ENCODE data around the gene SEMA4A. TPM values are rescaled to one million over a fixed set of nuclear protein-coding genes. Genes with fewer than 3 reads are reported as not detected.
"Not testable (repeated sequence)": the region's sequence is repeated elsewhere in the genome, so short reads cannot be mapped to it uniquely, and the experiment has no call there.

The SEMA4A gene
- total RNA-seq, 2 donors from 2014 or later: 21.7 to 58.1 TPM

DNA sequence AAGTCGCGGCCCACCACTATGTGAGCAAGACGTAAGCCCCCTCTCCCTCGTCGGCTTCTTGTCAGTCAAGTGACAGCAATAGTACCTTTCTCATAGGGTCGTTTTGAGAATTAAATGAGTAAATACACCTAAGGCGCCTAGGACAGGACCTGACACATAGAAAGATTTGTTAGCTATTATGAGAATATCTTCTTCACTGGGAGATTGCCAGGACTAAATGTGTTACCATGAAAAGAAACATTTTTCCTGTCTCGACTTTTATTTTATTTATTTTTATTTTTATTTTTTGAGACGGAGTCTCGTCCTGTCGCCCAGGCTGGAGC lies 60.2 kb downstream of the SEMA4A start:
- Mint-ChIP-seq H3K4me3 (peak overlapping the region; percentile 94), H3K4me1 (peaks cover 30% of the 10 kb centered on the region), H3K36me3 (ENCODE audit: low read depth) (peaks cover 7% of the 10 kb centered on the region), H3K27ac (peak overlapping the region; percentile 97), H3K27me3 (no peaks in the 10 kb centered on the region)
- ATAC-seq (no peak), DNase-seq (no peak)
- no peaks in the 10 kb centered on the region for H3K9me3 ChIP-seq (ENCODE audit: control insufficient read depth, low read length, poor library complexity, severe bottlenecking)

DNA sequence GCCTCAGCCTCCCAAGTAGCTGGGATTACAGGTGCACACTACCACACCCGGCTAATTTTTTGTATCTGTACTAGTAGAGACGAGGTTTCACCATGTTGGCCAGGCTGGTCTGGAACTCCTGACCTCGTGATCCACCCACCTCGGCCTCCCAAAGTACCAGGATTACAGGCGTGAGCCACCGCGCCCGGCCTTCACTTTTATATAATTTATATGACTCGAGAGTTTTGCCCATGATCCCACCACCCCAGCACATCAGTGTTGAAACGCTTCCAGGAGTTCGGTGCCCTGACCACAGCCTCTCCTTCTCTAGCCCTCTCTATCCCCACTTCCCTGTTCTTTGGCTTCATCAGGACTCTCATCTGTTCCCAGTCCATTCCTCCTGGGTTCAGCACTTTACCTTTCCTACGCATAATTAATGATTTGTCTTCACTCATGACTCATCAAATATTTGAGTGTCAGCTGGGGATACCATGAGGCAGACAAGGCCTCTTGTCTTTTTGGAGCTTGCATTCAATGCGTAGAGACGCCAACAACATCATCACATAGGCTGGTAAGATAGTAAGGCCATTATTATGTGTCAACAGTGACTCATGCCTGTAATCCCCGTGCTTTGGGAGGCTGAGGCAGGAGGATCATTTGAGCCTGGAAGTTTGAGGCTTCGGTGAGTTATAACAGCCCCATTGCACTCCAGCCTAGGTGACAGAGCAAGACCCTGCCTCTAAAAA lies 60.8 kb downstream of the SEMA4A start:
- Mint-ChIP-seq H3K4me1 (peaks cover 31% of the 10 kb centered on the region), H3K36me3 (ENCODE audit: low read depth) (peaks cover 3% of the 10 kb centered on the region), H3K4me3 (peak overlapping the region; percentile 94), H3K27me3 (no peaks in the 10 kb centered on the region), H3K27ac (peak overlapping the region; percentile 97)
- no peaks in the 10 kb centered on the region for H3K9me3 ChIP-seq (ENCODE audit: control insufficient read depth, low read length, poor library complexity, severe bottlenecking)
- no peak for ATAC-seq
- DNase-seq: no peak

DNA sequence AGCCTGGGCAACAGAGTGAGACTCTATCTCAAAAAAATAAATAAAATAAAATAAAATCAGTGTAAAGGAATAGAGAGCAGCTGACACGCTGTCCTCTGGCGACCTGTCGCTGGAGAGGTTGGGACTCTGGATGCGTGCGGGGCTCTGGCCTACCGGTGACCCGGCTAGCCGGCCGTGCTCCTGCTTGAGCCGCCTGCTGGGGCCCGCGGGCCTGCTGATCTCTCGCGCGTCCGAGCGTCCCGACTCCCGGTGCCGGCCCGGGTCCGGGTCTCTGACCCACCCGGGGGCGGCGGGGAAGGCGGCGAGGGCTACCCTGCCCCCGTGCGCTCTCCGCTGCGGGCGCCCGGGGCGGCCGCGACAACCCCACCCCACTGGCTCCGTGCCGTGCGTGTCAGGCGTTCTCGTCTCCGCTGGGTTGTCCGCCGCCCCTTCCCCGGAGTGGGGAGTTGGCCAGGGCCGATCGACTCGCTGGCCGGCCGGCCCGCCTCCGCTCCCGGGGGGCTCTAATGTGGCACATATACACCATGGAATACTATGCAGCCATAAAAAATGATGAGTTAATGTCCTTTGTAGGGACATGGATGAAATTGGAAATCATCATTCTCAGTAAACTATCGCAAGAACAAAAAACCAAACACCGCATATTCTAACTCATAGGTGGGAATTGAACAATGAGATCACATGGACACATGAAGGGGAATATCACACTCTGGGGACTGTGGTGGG lies 63.1 kb downstream of the SEMA4A start:
- not testable (repeated sequence) for DNase-seq; H3K36me3 Mint-ChIP-seq (ENCODE audit: low read depth); H3K27ac Mint-ChIP-seq

DNA sequence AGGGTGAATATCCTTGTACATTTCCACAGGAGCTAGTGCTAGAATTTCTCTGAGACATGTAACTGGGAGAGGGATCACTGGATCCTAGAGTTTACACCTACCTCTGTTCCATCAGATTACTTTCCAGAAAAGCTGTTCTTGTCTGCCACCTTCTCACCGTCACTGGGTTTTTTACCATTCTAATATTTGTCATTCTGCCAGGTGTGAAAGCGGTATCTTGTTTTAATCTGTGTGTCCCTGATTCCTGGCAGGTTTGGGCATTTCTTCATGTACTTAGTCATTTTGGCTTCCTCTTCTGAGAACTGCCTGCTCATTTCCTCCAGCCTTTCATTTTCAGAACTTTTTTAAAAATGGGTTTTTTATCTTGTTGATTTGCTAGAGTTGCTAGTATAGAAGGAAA lies 64.5 kb downstream of the SEMA4A start:
- Mint-ChIP-seq H3K4me1 (peaks cover 44% of the 10 kb centered on the region), H3K27ac (peak overlapping the region; percentile 71), H3K27me3 (no peaks in the 10 kb centered on the region), H3K36me3 (ENCODE audit: low read depth) (peaks cover 11% of the 10 kb centered on the region), H3K4me3 (peak overlapping the region; percentile 81)
- ATAC-seq: peak; percentile 17
- DNase-seq: no peak
- H3K9me3 ChIP-seq (ENCODE audit: control insufficient read depth, low read length, poor library complexity, severe bottlenecking): no peaks in the 10 kb centered on the region

More for the DNA sequence above, 63.1 kb downstream of the SEMA4A start:
- not testable (repeated sequence) for ATAC-seq; H3K9me3 ChIP-seq (ENCODE audit: control insufficient read depth, low read length, poor library complexity, severe bottlenecking); H3K4me3 Mint-ChIP-seq; H3K27me3 Mint-ChIP-seq
- H3K4me1 Mint-ChIP-seq: peaks cover 40% of the 10 kb centered on the region

DNA sequence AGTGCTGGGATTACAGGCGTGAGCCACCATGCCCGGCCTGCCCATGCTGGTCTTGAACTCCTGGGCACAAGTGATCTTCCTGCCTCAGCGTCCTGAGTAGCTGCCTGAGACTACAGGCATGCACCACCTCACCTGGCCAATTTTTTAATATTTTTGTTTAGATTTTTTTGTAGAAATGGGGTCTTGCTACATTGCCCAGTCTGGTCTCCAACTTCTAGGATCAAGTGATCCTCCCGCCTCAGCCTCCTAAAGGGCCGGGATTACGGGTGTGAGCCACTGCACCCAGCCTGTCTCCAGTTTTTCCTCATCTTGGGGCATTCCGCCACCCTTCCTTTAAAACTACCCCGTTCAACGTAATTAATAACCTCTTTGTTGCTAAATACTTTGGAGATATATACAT lies 66.8 kb downstream of the SEMA4A start:
- H3K4me1 Mint-ChIP-seq: peaks cover 38% of the 10 kb centered on the region
- DNase-seq: no peak
- no peaks in the 10 kb centered on the region for H3K27me3 Mint-ChIP-seq
- no peak overlapping the region for H3K4me3 Mint-ChIP-seq
- H3K36me3 Mint-ChIP-seq (ENCODE audit: low read depth): peaks cover 17% of the 10 kb centered on the region
- H3K9me3 ChIP-seq (ENCODE audit: control insufficient read depth, low read length, poor library complexity, severe bottlenecking): no peaks in the 10 kb centered on the region
- ATAC-seq: no peak
- peak overlapping the region; percentile 77 for H3K27ac Mint-ChIP-seq

DNA sequence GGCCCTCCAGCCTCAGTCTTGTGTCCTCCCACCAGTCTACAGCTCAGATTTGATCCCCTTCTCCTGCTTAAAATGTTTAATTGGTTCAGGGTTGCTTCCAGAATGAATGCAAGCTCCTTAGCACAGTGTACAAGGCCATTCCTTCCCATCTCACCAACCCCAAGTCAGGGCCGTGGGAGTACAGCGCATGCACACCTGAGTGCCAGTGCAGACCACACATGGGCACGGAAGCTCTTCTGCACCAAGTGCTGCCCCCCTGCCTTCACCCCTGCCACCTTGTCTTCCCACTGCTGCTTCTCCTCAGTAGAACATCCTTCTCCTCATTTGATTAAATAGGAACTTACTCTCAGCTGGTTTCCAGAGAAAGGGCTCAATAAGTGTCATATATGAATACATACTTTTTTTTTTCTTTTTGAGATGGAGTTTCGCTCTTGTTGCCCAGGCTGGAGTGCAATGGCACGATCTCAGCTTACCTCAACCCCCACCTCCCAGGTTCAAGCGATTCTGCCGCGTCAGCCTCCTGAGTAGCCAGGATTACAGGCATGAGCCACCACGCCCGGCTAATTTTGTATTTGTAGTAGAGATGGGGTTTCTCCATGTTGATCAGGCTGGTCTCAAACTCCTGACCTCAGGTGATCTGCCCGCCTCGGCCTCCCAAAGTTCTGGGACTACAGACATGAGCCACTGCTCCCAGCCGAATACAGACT lies 68.8 kb downstream of the SEMA4A start:
- Mint-ChIP-seq H3K4me3 (peak overlapping the region; percentile 5), H3K4me1 (peaks cover 45% of the 10 kb centered on the region), H3K36me3 (ENCODE audit: low read depth) (peaks cover 19% of the 10 kb centered on the region), H3K27me3 (no peaks in the 10 kb centered on the region), H3K27ac (peak overlapping the region; percentile 77)
- ATAC-seq (no peak), DNase-seq (no peak)
- H3K9me3 ChIP-seq (ENCODE audit: control insufficient read depth, low read length, poor library complexity, severe bottlenecking): no peaks in the 10 kb centered on the region

DNA sequence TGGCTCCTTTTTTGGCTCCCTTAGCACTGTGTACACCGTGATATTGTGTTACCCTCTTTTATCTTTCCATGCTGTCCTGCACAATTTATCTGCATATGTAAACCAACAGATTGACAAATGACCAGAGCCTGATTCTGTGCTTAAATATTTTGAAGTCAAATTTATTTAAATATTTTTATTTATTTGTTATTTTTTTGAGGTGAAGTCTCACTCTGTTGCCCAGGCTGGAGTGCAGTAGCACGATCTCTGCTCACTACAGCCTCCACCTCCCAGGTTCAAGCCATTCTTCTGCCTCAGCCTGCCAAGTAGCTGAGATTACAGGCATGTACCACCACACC lies 72.3 kb downstream of the SEMA4A start:
- Mint-ChIP-seq H3K4me1 (peaks cover 36% of the 10 kb centered on the region), H3K4me3 (no peak overlapping the region), H3K36me3 (ENCODE audit: low read depth) (peaks cover 21% of the 10 kb centered on the region)

DNA sequence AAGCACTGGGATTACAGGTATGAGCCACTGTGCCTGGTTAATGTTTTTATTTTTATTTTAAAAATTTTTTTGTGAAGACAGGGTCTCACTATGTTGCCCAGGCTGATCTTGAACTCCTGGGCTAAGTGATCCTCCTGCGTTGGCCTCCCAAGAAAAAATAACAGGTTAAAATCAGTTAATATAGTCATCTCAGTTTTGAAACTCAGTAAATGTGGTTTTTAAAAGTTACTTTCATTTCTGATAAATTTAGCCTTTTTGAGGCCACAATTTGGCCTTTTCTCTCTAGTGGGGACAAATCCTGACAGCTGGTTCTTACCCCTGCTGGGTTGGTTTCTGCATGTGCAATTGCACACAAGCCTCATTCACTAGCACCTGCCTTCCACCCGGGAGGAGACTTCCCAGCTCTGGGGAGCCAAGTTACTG lies 72.7 kb downstream of the SEMA4A start:
- Mint-ChIP-seq H3K4me3 (no peak overlapping the region), H3K36me3 (ENCODE audit: low read depth) (peaks cover 18% of the 10 kb centered on the region), H3K27ac (no peak overlapping the region), H3K4me1 (peaks cover 34% of the 10 kb centered on the region), H3K27me3 (no peaks in the 10 kb centered on the region)
- DNase-seq: no peak
- H3K9me3 ChIP-seq (ENCODE audit: control insufficient read depth, low read length, poor library complexity, severe bottlenecking): no peaks in the 10 kb centered on the region
- ATAC-seq: no peak

More for the DNA sequence above, 72.3 kb downstream of the SEMA4A start:
- no peaks in the 10 kb centered on the region for H3K27me3 Mint-ChIP-seq
- no peak overlapping the region for H3K27ac Mint-ChIP-seq
- DNase-seq (no peak), ATAC-seq (no peak)
- H3K9me3 ChIP-seq (ENCODE audit: control insufficient read depth, low read length, poor library complexity, severe bottlenecking): no peaks in the 10 kb centered on the region

DNA sequence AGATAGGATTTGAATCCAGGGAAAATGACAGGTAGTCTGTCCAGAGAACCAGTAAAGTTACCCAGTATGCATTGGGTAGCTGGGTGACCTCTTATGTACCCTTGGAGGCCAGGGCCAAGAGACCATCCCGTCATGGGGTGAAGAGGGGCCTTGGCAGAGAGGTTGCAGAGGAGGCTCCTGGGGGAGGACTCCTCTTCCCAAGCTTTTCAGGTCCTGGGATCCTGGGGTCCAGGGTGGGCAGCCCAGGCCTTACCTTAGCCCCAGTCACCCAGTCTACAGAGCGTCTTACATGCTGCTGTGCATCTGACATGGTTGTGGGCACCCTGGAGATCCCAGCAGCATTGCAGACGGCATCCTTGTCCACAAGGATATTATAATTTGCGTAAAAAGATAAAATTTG lies 73.4 kb downstream of the SEMA4A start:
- ATAC-seq (no peak), DNase-seq (no peak)
- Mint-ChIP-seq H3K36me3 (ENCODE audit: low read depth) (peaks cover 12% of the 10 kb centered on the region), H3K27me3 (no peaks in the 10 kb centered on the region), H3K4me3 (no peak overlapping the region), H3K27ac (no peak overlapping the region), H3K4me1 (peaks cover 27% of the 10 kb centered on the region)
- no peaks in the 10 kb centered on the region for H3K9me3 ChIP-seq (ENCODE audit: control insufficient read depth, low read length, poor library complexity, severe bottlenecking)

Other genes with a start within 250 kb of the SEMA4A start
- gene RIT1, start 242.2 kb upstream of the SEMA4A start, total RNA-seq: 10 to 100 TPM; 47.8 to 64.6 TPM
- gene KHDC4, start 219.2 kb upstream of the SEMA4A start, total RNA-seq: 10 to 100 TPM; 59.9 to 63.1 TPM
- gene RXFP4, start 211.9 kb upstream of the SEMA4A start, total RNA-seq: not detected
- gene ARHGEF2, start 175.0 kb upstream of the SEMA4A start, total RNA-seq: 100 to 1,000 TPM in 1 of 2 donors, 10 to 100 TPM in 1; 86.1 to 123 TPM
- 100 to 1,000 TPM; 217 to 234 TPM for gene SSR2, start 132.6 kb upstream of the SEMA4A start, total RNA-seq
- 10 to 100 TPM; 21.9 to 22.7 TPM for gene UBQLN4, start 99.8 kb upstream of the SEMA4A start, total RNA-seq
- 10 to 100 TPM; 19.4 to 21.4 TPM for gene LAMTOR2, start 98.8 kb upstream of the SEMA4A start, total RNA-seq
- 1 to 10 TPM; 1.4 to 1.8 TPM for gene RAB25, start 92.4 kb upstream of the SEMA4A start, total RNA-seq
- not detected for gene MEX3A, start 71.1 kb upstream of the SEMA4A start, total RNA-seq
- 1,000 to 10,000 TPM in 1 of 2 donors, 100 to 1,000 TPM in 1; 919 to 1,908 TPM for gene LMNA, start 38.9 kb upstream of the SEMA4A start, total RNA-seq
- gene SLC25A44, start 40.5 kb downstream of the SEMA4A start, total RNA-seq: 10 to 100 TPM; 14.4 to 21.6 TPM
- 10 to 100 TPM; 59.1 to 73.2 TPM for gene PMF1, start 59.4 kb downstream of the SEMA4A start, total RNA-seq
- 1 to 10 TPM; 1.1 to 3.7 TPM for gene BGLAP, start 88.6 kb downstream of the SEMA4A start, total RNA-seq
- 1 to 10 TPM; 2.8 to 3.1 TPM for gene PAQR6, start 94.5 kb downstream of the SEMA4A start, total RNA-seq
- gene SMG5, start 129.2 kb downstream of the SEMA4A start, total RNA-seq: 10 to 100 TPM; 59.0 to 79.2 TPM
- gene TMEM79, start 130.7 kb downstream of the SEMA4A start, total RNA-seq: 1 to 10 TPM; 3.2 to 3.5 TPM
- gene GLMP, start 142.1 kb downstream of the SEMA4A start, total RNA-seq: 10 to 100 TPM; 21.2 to 25.0 TPM
- not detected for gene VHLL, start 145.7 kb downstream of the SEMA4A start, total RNA-seq
- gene CCT3, start 184.7 kb downstream of the SEMA4A start, total RNA-seq: 10 to 100 TPM; 75.3 to 77.6 TPM
- under 1 TPM in 1 of 2 donors, not detected in 1; 0.40 TPM for gene TSACC, start 184.9 kb downstream of the SEMA4A start, total RNA-seq
- not detected for gene RHBG, start 215.6 kb downstream of the SEMA4A start, total RNA-seq